Stomach smooth muscle (tissue), 2 donors: ENCODE results near the gene NRXN3.

ENCODE experiments used
- H3K27ac ChIP-seq: one replicate; pipeline ENCODE4 v1.7.0; 2013; ENCODE audit warnings: mild to moderate bottlenecking, low read length, inconsistent platforms
- H3K27me3 ChIP-seq, 2 donors: one replicate each; pipeline ENCODE4 v1.7.0; 2013; ENCODE audit warnings: low read length in 2 of 2; ENCODE audit not compliant: insufficient read depth in 2 of 2, control insufficient read depth in 1 of 2
- H3K36me3 ChIP-seq, 2 donors: one replicate each; pipeline ENCODE4 v1.7.0; 2013; ENCODE audit warnings: low read length in 2 of 2; ENCODE audit not compliant: control insufficient read depth in 2 of 2, insufficient read depth in 2 of 2
- H3K4me1 ChIP-seq: one replicate; pipeline ENCODE4 v1.7.0; 2013; ENCODE audit warnings: low read length; ENCODE audit not compliant: control insufficient read depth, insufficient read depth
- H3K4me3 ChIP-seq, 2 donors: one replicate each; pipeline ENCODE4 v1.7.0; 2013; ENCODE audit warnings: low read length in 2 of 2
- H3K9ac ChIP-seq, 2 donors: one replicate each; pipeline ENCODE4 v1.7.0; 2013; ENCODE audit warnings: low read length in 2 of 2, mild to moderate bottlenecking in 1 of 2
- H3K9me3 ChIP-seq, 2 donors: one replicate each; pipeline ENCODE4 v1.7.0; 2013; ENCODE audit warnings: low read length in 2 of 2; ENCODE audit not compliant: control insufficient read depth in 2 of 2
- donor health status: healthy.
- donor health status: Pancreatic carcinoma.

The NRXN3 gene

DNA sequence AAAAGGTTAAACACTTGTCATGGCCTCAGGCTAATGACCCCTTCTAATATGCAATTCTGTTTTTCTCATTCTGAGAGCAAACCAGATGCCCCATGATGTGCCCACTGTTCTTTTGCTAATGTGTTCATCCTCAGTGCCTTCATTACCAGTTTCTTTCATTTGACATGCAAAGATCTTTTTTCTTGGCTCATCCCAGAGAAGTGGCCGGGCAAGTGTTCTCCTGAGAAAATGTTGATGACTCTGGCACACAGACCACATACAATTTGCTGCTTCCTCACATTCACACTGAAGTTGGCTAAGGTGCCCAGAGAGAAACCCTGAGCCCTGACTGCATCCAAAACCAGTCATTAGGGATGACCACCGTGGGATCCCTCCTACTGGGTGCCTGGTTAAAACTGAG is 1207.8 kb downstream of the NRXN3 start:
- Histone ChIP-seq H3K27ac (no peak overlapping the region), H3K27me3 (no peaks in the 10 kb centered on the region), H3K4me3 (no peak overlapping the region), H3K36me3 (no peaks in the 10 kb centered on the region), H3K9me3 (no peaks in the 10 kb centered on the region), H3K4me1 (no peaks in the 10 kb centered on the region), H3K9ac (no peak overlapping the region)

DNA sequence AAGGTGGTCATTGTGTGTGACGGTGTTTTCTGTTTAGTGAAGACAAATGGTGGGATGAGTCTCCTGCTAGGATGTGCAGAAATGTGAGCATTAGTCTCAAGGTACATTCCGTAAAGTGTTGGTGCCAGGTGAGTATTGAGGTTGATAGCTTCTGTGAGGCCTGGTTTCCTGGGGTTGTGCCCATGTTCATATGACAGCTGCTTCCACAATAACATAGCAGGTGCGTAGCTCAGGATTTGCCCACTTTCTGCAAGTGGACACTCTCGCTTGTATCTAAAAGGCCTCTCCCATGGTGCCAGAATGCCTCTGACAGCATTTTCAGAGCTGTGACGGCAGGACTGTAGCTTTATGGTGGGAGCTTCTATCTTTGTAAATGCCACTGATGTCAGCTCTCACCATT is 1209.1 kb downstream of the NRXN3 start:
- Histone ChIP-seq H3K9ac (no peak overlapping the region), H3K27me3 (no peaks in the 10 kb centered on the region), H3K36me3 (no peaks in the 10 kb centered on the region), H3K27ac (no peak overlapping the region), H3K4me3 (no peak overlapping the region), H3K9me3 (no peaks in the 10 kb centered on the region), H3K4me1 (no peaks in the 10 kb centered on the region)

DNA sequence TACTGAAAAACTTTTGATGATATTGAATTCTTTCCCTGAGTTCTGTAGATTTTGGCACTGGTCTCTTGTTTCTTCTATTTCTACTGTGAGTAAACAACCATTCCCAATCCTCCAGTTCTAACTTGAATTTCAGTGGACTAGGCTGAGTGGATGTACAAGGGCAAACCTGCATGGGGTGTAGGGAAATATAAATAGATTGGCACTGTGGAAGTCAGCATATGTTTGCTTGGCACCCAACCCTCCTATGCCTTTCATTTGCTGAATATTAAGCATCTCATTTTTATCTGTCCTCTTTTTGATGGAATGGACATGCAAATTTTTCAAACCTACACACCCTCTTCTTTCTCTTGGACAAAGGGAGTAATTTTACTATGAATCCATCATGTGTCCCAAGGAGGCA is 1212.9 kb downstream of the NRXN3 start:
- no peaks in the 10 kb centered on the region for H3K27me3 ChIP-seq
- H3K9me3 ChIP-seq = no peaks in the 10 kb centered on the region
- no peaks in the 10 kb centered on the region for H3K4me1 ChIP-seq
- H3K9ac ChIP-seq = no peak overlapping the region
- no peaks in the 10 kb centered on the region for H3K36me3 ChIP-seq
- H3K27ac ChIP-seq = no peak overlapping the region
- H3K4me3 ChIP-seq = no peak overlapping the region

DNA sequence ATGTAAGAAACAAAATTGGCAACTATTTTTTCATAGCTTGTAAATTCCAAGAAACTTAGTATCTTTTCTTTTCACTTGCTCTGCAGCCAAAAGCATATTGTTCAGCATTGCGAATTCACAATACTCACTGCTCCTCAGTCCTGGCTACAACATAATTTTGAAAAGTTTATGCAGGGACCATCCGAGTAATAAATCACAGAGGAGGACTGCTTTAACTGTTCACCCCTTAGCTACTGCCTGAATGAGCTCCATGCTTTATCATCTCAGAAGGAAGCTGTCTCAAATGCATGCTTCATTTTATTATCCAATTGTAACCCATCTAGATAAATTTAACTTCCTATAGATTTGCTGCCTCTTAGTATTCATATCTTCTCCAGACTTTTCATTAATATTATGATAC is 1213.3 kb downstream of the NRXN3 start:
- Histone ChIP-seq H3K4me3 (no peak overlapping the region), H3K27me3 (no peaks in the 10 kb centered on the region), H3K4me1 (no peaks in the 10 kb centered on the region), H3K9me3 (no peaks in the 10 kb centered on the region), H3K9ac (no peak overlapping the region), H3K36me3 (no peaks in the 10 kb centered on the region), H3K27ac (no peak overlapping the region)

DNA sequence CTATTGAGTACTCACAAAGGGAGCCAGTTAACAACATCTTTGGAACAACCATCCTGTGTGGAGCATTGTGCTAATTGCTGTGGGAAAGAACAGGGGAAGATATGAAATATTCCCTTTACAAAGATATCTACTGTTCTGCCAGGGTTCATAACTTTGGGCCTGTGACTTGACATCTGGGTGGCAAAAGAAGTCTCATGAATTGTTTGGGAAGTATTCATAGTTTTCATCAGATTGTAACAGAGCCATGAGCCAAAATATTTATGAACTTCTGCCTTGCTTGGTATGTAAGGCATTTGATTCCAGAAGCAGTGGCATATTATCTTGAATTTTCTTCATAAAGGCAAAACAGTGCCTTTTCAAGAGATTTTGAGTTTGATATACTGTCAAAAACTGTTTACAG is 1224.9 kb downstream of the NRXN3 start:
- Histone ChIP-seq H3K9me3 (no peaks in the 10 kb centered on the region), H3K9ac (no peak overlapping the region), H3K4me1 (peaks cover 4% of the 10 kb centered on the region), H3K4me3 (no peak overlapping the region), H3K36me3 (no peaks in the 10 kb centered on the region), H3K27me3 (no peaks in the 10 kb centered on the region), H3K27ac (no peak overlapping the region)

DNA sequence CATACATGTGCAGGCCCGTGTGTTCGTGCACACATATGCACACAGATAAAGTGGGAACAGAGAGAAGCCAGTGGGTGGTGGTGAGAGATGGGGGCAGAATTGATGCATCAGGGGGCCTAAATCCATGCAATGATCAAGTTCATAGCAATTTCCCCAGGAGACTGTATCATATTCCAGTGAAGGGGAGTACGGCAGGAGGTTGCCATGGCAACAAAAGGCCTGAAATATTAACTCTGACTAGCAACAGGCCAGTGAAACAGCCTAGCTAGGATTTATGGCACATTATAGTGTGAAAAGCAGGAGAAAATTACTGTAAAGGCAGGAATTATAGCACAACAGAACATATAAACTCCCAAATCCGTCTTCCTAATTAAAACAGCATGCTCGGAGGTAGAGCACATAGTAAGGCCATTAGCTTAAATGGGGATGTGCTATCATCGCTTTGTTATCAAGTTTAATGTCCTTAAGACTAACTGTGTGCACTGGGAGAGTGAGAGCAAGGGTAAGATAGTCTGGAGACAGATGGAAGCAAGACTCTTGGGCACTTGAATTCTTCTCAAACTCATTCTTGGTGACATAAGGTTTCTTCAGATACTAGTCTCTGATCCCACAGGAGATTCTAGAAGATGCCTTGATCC is 1234.8 kb downstream of the NRXN3 start:
- H3K4me1 ChIP-seq = no peaks in the 10 kb centered on the region
- no peaks in the 10 kb centered on the region for H3K9me3 ChIP-seq
- H3K9ac ChIP-seq = no peak overlapping the region
- H3K36me3 ChIP-seq = no peaks in the 10 kb centered on the region
- no peak overlapping the region for H3K4me3 ChIP-seq
- H3K27me3 ChIP-seq = no peaks in the 10 kb centered on the region
- H3K27ac ChIP-seq = no peak overlapping the region

DNA sequence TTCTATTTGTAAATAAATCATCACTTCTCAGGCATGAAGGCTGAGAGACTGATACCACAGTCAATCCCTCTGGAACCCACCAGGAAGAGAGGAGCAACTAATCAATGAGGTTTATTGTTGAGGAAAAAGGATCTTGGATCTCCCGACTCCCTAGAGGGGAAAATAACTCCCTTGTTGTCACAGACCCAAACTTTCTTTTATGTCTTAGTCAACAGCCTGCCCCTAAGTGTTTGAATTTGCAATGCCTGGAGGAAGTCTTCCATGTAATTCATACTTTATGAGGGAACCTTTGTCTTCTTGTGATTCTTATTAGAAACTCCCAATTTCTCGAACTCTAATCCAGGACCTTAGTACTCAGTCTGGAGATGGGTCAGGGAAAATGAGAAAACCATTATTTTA is 1235.3 kb downstream of the NRXN3 start:
- Histone ChIP-seq H3K27ac (no peak overlapping the region), H3K4me1 (no peaks in the 10 kb centered on the region), H3K36me3 (no peaks in the 10 kb centered on the region), H3K27me3 (no peaks in the 10 kb centered on the region), H3K9me3 (no peaks in the 10 kb centered on the region), H3K9ac (no peak overlapping the region), H3K4me3 (no peak overlapping the region)

DNA sequence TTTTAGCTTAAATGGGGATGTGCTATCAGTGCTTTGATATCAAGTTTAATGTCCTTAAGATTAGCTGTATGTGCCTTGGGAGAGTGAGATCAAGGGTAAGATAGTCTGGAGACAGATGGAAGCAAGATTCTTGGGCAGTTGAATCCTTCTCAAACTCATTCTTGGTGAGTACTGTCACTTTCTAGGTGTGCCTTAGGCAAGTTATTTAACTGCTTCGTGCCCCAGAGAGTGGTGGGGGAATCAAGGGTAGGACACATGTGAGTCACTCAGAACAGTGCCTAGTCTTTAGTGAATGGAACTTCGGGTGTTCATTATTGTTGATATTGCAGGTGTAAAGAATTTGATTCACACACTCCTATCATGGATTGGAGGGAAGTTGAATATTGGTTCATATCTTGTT is 1237.4 kb downstream of the NRXN3 start:
- Histone ChIP-seq H3K27ac (no peak overlapping the region), H3K36me3 (no peaks in the 10 kb centered on the region), H3K27me3 (no peaks in the 10 kb centered on the region), H3K9ac (no peak overlapping the region), H3K4me1 (no peaks in the 10 kb centered on the region), H3K4me3 (no peak overlapping the region), H3K9me3 (no peaks in the 10 kb centered on the region)

DNA sequence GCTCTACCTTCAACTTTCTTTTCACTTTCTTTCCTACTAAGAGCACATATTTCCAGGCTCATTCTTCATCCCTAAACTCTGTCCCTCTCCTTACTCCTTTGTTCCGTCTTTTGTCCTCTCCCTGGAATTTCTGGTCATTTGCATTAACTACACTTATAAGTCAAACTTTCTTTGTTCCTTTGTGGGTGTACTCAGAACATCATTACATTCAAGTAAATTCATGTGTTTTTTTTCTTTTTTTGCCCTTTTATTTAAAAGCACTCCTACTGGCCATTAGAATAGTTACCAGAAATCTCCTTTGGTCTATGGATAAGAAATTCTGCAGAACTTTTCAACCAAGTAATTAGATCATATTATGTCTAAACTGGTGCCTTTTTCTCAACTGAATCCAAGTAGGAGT is 1238.5 kb downstream of the NRXN3 start:
- Histone ChIP-seq H3K27ac (no peak overlapping the region), H3K9ac (no peak overlapping the region), H3K36me3 (no peaks in the 10 kb centered on the region), H3K4me1 (no peaks in the 10 kb centered on the region), H3K27me3 (no peaks in the 10 kb centered on the region), H3K9me3 (no peaks in the 10 kb centered on the region), H3K4me3 (no peak overlapping the region)

DNA sequence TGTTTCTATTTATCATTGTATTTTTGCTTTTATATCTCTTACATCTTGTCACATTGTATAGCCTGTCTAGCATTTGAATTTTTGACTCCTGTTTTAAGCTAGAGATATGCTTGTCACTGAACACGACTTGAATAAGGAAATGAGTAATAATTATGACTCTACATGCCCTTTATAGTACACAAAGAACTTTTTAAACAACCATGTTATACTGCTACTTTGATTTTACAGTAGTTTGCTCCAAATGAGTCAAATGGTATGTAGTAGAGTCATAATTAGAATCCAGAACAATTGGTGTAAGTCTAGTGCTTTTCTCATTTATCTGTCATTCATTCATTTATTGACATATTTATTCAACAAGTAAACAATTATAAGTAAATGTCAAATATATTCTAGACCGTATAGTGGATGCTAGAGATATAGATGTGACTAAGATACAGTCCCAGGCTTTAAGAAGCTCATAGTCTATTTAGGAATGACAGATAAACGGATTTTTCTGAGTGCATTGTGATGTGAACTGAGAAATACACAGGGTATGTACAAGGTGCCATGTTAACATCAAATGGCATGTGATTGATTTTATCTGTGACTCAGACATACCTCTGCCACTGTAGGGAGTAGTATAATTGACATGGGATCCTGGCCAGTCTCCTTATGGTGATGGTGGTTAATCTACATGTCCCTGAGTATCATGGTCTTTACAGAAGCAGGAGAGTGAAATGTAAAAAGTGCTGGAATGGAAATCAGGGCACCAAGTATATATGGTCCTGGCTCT is 1241.4 kb downstream of the NRXN3 start:
- Histone ChIP-seq H3K27ac (no peak overlapping the region), H3K36me3 (no peaks in the 10 kb centered on the region), H3K4me3 (no peak overlapping the region), H3K27me3 (no peaks in the 10 kb centered on the region), H3K4me1 (no peaks in the 10 kb centered on the region), H3K9ac (no peak overlapping the region), H3K9me3 (no peaks in the 10 kb centered on the region)

DNA sequence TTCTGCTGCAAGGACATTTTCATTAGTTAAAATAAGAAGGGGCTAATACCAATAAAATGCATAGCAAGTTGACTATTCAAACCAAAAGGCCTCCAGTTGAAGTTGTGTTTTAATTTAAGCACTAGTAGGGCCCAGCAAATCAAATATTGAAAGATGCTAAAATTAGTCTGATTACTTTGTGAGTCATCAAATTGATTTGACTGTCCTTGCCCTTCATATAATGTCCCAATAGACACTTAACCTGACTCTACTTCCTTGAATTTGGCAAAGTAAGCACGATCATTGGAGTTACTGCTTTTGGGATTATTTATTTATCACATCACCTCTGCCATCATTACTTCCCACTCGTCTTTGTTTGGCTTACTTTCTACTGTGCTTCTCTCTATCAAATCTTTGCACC is 1242.6 kb downstream of the NRXN3 start:
- no peak overlapping the region for H3K9ac ChIP-seq
- H3K9me3 ChIP-seq = no peaks in the 10 kb centered on the region
- H3K4me3 ChIP-seq = no peak overlapping the region
- no peak overlapping the region for H3K27ac ChIP-seq
- H3K27me3 ChIP-seq = no peaks in the 10 kb centered on the region
- no peaks in the 10 kb centered on the region for H3K4me1 ChIP-seq
- H3K36me3 ChIP-seq = no peaks in the 10 kb centered on the region
